GM12801 (cell line): ENCODE results near the gene SLC4A7.

Source experiments
- TF ChIP-seq, protein P1 (sequence below): IDR thresholded peaks from one replicate; pipeline ENCODE4 v1.5.1; 2011; ENCODE audit warnings: control low read depth; ENCODE audit not compliant: insufficient read length; ENCODE audit errors: extremely low read depth

Gene SLC4A7

DNA sequence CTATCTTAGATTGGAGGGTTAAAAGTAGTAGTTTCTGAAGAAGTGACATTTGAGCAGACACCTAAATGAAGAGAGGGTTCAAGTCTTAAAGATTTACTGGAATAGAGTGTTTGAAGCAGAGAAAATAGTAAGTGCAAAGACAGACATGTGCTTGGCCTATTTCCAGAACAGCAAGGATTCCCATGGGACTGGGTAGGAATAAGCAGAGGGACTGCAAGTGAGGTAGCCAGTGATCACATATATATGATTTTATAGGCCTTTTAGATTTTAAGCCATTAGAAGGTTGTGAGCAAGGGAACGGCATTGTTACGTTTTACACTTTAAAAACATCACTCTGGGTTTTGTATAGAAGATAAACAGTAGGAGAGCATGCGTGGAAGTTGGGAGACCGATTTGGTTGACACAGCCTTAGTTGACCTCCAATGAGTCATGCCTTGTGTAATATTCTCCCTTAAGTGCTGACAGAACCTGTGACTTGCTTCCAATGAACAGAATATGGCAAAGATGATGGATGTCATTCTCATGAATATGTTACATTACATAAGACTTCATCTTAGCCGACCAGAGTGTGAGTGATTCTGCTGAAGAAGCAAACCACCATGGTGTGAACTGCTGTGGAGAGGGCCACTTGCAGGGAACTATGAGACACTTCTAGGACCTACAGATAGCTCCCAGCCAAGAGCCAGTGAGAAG is 37.1 kb upstream of the SLC4A7 start:
- TF ChIP-seq, protein P1, sequence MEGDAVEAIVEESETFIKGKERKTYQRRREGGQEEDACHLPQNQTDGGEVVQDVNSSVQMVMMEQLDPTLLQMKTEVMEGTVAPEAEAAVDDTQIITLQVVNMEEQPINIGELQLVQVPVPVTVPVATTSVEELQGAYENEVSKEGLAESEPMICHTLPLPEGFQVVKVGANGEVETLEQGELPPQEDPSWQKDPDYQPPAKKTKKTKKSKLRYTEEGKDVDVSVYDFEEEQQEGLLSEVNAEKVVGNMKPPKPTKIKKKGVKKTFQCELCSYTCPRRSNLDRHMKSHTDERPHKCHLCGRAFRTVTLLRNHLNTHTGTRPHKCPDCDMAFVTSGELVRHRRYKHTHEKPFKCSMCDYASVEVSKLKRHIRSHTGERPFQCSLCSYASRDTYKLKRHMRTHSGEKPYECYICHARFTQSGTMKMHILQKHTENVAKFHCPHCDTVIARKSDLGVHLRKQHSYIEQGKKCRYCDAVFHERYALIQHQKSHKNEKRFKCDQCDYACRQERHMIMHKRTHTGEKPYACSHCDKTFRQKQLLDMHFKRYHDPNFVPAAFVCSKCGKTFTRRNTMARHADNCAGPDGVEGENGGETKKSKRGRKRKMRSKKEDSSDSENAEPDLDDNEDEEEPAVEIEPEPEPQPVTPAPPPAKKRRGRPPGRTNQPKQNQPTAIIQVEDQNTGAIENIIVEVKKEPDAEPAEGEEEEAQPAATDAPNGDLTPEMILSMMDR = no peak

DNA sequence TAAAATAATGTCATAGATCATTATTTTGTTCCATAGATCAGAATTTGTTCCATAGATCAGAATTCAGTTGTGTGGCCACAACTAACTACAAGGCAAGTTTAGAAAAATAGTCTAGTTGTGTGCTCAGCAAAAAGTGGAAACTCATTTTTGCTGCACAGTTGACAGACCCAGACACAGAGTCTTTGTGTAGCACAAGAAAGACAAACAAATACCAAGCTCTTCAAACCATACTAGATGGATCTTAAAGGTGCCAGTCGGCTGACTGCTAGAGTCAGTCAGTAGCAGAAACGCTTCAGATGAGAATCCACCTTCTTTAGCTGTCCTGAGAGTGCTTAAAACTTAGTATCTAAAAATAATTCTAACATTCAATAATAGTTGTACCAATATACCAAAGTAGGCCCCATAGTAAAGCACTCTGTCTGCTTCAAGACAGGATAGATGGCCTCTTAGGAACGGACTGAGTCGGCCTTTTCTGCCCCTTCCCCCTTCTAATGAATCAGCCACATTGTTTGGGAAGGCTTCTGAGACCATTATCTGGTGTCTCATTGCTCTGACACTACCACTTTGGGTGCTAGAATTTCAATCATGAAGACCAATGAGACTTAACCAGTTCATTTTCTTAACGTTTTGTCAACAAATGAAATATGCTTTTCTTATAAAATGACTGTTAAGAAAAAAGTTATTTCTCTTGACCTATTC is 27.7 kb upstream of the SLC4A7 start:
- TF ChIP-seq, protein P1 = no peak

DNA sequence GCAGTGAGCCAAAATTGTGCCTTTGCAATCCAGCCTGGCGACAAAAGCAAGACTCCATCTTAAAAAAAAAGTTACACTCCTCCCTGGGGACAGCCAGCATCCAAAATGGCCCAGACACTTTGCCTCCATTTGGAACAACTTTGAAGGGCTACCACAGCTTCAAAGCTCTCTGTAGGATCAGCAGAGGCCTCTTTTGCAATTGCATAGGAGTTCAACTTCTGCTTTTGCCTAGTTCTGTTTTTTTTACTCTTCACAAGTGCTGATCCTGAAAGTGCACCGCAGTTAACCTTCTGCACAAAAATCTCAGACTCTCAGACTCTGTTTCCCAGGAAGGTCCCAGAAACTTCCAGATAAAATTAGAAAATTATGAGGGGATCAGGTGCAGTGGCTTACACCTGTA is 25.2 kb upstream of the SLC4A7 start:
- TF ChIP-seq, protein P1 = no peak

DNA sequence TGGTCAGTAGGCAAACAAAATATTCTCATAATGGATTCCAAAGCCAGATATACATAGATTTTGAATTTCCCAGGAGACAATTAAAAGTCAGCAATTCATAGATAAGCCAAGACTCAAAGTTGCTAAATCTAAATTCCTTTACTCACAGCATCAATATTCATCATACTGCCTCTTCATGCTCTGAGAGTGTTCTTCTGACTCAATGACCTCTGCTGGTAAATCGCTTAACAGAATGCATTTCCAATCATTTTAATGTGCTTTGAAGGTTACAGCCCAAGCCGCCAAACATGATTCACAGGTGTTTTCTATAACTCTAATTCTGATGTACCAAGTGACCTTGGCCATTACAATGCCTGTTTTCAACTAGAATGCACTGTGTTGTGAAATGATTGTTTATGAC is 24.2 kb upstream of the SLC4A7 start:
- TF ChIP-seq, protein P1 = no peak

DNA sequence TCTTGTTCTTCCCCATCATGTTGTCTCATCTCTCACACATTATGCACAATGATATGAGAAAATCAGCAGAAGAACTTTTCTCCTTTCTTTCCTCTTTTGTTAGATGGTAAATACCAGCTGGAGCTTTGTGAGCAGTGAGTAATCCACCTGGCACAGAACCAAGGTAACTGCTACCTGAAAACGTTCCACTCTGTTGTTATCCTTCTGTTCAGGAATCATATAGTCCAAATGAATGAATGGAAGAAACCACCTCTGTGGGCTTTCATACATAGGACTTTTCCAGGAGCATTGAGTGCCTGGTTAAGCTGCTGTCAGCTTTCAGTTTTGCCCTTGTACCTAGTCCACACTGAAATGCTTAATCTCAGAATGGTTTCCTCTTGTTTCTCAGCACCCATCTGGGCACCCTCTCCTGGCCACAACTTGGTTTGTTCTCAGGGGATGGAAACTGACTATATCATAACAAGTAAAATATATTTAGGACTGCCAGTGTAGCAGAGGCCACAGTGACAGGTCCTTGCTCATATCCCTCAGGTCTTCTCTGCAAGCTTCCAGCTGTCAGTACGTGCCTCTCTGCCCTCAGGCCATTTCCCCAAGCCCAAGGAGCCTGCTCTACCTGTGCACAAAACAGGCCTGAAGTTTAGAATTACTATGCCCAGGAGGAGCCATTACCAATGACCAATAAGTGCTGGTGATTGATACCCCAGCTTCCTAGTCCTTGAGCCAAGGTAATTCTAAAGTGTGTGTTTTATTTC is 23.5 kb upstream of the SLC4A7 start:
- TF ChIP-seq, protein P1 = no peak

DNA sequence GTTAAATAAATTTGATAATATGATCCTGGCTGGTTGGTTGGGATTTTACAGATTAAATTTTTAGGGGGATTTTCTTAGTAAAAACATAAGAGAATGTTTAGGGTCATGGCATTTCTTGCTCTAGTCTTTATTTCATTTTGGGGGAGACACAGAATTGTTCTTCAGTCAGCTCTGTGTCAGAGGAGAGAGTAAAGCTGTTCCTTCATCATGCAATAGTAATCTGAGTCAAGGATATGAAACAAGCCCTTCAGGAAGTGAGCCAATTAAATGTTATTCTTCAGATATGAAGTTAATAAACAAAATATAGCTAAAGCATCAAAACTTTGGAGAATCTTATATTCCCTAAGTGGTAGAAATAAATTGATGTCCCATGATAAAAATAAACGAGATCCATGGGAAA is 22.9 kb upstream of the SLC4A7 start:
- TF ChIP-seq, protein P1 = no peak

DNA sequence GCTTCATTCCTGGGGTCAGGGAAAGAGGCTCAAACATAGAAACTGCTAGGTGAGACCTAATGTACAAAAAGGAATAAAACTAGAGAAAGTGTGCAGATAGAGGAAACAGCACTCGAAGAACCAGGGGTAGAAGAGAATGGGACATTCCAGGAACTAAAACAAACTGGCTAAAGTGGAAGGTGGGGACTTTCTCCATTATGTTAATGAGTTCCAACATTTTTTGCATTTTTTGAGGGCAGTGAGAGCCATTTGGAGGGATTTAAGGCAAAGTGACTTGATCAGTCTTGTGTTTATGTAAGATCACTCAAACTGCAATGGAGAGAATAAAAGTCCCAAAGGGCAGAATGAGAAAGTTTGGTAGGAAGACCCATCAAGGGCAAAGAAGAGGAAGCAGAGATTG is 20.6 kb upstream of the SLC4A7 start:
- TF ChIP-seq, protein P1 = no peak
